Stimulated activated CD8-positive, alpha-beta memory T cell treated with anti-CD3 and anti-CD28 coated beads, Interleukin-4, amount 100 ng/mL, for 24 hours (primary cell): ENCODE results near the gene YPEL5.

ENCODE experiments used
- DNase-seq: peaks from one replicate; pipeline ENCODE4 v3.0.0-alpha.2; 2020; ENCODE audit warnings: low read depth

Gene YPEL5

DNA sequence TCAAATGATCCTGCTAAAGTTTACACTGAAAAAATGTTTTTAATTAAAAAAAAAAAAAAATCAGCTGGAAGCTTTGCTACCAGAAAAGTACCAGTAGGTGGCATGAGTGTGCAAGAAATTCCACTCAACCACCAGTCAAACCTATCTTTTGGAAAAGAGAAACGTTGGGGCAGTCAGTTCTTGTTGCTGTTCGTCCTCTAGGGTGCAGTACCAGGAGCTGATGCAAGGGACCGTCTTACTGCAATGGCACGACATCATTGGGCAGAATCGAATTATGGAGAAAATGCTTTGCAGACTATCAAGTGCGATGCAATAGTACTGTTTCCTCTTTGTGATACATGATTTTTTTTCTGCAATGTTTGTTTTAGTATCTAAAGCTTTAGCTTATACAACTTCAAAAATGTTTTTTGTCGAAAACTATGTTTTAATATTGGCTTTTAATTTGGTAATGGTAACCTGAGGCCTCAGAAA lies 18.3 kb downstream of the YPEL5 start:
- DNase-seq: peak; percentile 18

DNA sequence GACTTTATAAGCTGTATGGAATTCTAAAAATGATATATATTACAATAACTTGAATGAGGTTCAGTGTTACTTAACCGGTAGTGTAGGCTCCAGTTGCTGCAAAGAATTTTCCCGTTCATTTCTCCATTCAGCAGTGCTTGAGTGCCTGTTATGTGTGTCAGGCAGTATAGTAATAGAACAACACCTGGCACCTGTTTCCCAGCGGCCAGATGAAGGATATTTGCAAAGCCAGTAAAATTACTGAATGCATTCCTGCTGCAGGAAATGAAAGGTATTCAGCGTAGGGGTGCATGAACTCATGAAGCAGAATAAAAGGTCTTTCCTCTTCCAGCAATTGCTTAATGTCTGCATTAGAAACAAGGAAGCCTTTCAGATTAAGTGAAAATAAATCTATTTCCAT lies 18.8 kb downstream of the YPEL5 start:
- DNase-seq: no peak

- DNase-seq: no peak
Observed at GRCh38 chr2:30172627-30173026, 25.8 kb downstream of the YPEL5 start.

DNA sequence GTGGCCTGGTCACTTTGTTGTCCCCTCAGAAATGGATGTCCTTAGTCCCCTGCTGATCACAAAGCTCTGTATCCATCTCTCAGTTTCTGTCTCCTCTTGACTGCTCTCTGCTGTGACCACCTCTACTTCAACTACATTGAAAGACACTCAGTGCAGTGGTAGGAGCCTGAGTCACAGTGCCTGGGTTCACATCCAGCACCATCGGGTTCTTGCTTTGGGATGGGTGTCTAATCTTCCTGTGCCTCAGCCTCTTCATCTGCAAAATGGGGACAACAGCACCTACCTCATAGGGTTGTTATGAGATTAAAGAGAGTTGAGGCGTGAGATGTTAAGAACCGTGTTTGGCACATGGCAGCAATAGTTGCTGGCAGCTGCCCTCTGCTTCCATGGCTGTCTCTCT lies 30.6 kb downstream of the YPEL5 start:
- no peak for DNase-seq

GRCh38 chr2:30177956-30178355 lies 31.1 kb downstream of the YPEL5 start:
- no peak for DNase-seq

DNA sequence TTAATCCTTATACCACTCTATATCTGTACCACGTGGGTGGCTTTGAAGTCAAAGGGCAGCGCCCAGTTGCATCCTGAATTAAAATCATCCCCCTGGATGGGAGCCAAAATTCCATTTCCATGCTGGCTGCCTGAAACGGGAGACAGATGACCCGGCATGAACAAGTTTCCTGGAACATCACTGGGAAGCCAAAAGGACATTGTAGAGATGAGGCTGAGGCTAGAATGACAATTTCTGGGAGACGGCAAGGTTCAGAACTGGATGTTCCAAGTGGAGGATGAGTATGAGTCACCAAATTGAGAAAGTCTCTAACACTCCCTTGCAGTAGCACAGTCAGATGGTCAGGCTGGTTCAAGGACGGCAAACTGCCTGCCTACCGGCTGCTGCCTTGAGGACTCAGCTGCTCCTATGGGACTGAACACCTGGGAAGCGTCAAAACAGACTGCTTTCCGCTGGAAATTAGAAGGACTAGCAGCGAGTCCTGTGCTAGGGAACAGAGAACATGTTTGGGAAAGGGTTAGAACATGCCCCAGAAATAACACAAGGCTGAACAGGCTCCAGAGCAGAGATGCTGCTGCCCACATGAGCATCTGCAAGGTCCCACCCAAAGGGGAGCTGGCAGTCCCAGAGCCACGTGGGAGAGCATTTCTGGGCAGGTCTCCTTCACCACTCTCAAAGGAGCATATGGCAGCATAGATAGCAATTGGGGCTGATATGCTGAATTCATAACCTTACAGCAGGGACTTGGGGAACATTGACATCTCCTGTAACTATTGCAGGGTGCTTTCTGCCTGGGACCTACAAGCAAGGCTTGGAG lies 32.0 kb downstream of the YPEL5 start:
- DNase-seq: no peak

GRCh38 chr2:30179536-30179935 lies 32.7 kb downstream of the YPEL5 start:
- DNase-seq: no peak

- no peak for DNase-seq
Observed at GRCh38 chr2:30180226-30180625, 33.4 kb downstream of the YPEL5 start.

DNA sequence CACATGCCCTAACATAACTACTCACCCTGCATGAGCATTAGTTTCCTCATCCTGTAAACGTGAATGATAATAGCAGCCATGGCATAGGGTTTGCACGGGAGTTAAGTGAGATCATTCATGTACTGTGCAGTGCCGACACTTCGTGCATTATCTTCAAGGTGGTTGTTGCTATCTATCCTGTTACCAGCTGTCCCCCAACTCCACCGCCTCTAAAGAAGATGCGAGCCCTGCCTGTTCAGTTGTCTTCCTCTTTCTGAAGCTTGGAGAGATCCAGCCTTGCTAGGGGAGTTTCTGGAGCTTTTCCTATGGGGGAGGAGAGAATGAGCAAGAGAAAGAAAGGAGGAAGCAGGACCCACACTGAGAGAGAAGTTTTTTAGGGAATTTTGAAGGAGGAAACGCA lies 34.4 kb downstream of the YPEL5 start:
- no peak for DNase-seq

GRCh38 chr2:30184035-30184434 lies 37.2 kb downstream of the YPEL5 start:
- no peak for DNase-seq

- no peak for DNase-seq
Observed at GRCh38 chr2:30185178-30185577, 38.4 kb downstream of the YPEL5 start.

DNA sequence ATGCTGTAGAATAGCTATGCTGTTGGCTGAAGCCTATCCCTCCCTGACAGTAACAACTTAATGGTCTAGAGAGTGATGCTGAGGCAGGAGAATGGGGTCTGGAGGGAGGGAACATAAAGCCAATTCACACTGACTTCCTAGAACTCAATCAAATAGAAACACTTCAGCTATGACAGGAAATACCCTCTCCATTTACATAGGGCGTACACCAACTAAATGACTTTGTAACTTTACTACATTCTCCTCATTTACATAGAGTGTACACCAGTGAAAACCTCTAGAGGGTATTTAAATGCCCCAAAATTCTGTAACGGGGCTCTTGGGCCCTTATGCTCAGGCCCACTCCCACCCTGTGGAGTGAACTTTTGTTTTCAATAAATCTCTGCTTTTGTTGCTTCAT lies 41.5 kb downstream of the YPEL5 start:
- DNase-seq: no peak

DNA sequence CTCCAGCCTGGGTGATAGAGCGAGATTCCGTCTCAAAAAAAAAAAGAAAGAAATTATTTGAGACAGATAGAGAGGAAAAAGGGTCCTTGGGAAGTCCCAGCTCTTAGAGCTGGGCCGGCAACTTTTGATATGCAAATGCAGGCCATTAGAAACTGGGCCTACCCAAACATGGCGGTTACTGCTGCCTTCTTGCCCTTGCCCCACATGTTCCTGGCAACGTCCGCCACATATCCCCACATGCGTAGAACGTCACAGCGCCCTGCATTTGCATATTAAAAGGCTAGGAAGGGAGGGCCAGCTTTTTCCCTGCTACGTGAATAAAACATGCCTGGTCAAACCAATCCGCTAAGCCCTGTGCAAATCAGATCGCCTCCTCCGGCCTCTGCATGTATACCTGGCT lies 43.8 kb downstream of the YPEL5 start:
- no peak for DNase-seq

DNA sequence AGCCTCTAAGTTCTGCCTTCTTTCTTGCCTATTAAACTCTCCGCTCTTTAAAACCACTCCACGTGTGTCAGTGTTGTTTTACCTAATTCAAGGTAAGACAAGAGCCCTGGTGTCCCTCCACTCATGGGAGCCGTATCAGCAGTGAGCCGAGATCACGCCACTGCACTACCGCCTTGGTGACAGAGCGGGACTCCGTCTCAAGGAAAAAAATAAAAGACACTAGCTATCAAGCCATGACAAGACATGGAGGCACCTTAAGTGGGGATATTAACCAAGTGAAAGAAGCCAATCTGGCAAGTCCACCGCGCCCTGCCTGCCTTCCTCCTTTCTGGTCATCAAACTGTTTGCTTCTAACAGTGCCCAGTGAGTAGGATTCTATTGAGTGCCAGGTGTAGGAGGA lies 44.3 kb downstream of the YPEL5 start:
- no peak for DNase-seq

- no peak for DNase-seq
Observed at GRCh38 chr2:30191819-30192271, 45.0 kb downstream of the YPEL5 start.

DNA sequence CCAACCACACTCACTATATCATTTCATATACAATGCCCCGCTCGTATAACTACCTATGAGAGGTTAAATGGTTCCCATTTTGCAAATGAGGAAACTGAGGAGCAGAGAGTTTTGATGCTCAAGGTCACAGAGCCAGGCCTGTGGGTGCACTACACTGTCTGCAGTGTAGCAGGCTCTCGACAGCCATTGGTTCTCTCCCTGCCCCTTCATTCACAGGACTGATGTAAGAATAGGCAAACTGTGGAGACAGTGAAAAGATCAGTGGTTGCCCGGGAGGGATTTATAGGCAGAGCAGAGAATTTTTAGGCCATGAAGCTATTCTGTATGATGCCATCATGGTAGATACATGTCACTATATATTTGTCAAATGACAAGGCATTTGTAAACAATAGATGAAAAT lies 45.5 kb downstream of the YPEL5 start:
- DNase-seq: no peak

DNA sequence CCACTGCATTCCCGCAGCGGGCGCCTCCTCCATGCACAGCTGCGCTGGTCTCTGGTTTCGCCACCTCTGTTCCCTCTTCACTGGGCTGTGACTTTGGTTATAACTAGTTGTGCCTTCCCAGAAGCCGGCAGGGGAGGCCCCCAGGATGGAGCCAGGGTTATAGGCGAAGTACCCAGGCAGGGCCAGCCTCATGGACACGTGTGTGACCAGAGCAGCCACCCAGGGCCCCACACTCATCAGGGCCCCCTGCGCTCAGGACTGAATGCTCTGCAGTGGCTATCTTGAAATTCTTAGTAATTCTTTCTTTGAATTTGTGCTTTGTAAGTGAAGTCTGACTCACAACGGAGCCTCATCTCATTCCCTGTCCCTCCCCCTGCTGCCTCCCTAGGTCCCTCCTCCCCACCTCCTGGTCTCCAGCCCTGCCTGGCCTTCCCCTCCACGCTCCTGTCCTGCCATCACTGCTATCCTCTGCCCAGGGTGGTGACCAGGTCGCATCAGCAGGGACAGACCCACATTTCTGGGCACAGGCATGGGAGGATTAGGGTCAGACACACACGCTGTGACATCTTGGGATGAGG lies 46.4 kb downstream of the YPEL5 start:
- no peak for DNase-seq

DNA sequence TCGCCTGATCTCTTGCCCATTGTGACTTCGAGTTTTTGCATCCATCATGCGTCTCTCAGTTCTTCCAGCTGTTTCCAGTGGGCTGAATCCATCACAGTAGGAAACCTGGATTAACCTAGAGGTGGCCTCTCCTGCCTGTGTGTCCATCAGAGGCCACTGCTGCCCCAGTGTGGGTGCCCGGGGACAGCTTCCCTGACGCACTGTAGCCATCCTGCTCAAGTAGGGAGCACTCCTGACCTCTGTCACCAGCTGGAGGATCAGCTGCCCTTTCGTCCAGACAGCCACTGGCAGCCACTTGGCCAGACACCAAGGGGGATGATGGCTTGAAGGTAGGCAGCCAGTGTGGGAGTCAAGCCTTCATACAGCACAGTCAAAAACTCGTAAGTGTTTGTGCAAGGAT lies 47.6 kb downstream of the YPEL5 start:
- no peak for DNase-seq

- no peak for DNase-seq
Observed at GRCh38 chr2:30195016-30195415, 48.2 kb downstream of the YPEL5 start.

DNA sequence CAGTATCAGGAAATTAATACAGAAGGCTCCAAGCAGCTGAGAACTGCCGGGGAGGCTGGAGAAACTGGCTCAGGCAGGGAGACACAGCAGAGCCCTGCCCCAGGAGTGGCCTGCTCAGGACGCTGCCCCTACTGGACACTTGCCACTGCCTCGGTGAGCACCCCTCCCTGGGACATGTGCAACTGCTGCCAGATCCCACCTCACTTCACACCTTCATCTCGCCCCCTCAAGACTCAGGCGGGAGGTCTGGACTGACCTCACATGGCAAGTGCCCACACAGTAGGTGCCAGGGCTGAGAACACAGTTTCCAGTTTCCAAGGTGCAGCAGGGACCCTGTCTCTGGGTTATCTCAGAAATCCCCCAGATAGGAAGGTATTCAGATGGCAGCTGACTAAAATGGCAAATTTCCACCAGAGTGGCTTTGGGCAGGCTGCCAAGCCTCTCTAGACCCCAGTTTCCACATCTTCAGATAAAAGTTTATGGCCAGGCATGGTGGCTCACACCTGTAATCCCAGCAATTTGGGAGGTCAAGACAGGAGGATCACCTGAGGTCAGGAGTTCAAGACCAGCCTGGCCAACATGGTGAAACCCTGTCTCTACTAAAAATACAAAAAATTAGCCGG lies 50.9 kb downstream of the YPEL5 start:
- DNase-seq: no peak

DNA sequence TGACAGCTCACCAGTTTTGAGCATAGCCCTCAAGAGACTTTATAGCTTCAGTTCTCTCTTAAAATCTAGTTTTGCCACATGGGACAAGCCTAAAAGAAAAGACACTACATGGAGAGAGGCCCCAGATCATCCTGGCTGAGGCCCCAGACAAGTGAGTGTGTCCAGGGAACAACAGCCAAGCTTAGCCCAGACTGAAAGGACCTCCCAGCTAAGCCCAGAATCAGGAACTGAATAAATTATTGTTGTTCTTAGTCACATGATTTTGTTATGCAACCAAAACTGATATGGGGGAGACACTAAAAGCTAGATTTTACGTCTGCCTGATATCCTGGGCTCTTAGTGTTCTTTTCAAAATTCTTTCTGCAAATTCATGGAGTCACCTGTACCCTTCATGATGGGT lies 55.2 kb downstream of the YPEL5 start:
- no peak for DNase-seq

DNA sequence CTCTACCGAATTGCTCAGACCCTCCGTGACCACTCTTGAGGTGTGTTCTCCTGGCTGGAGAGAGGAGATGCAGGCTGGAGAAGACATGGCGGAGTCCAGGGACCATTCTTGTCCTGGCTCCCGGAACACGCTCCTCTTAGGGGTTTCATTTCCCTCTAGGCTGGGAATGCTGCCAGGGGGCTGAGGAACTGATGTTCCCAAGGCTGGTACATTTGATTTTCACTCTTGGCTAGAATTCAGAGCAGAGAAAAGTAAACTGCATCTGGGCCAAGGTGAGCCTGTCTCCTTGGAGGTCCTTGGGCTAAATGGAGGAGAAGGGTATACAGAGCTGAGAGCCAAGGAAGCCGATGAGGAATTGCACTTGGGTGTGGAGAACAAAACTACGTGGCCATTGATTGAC lies 56.3 kb downstream of the YPEL5 start:
- DNase-seq: no peak

GRCh38 chr2:30204281-30204680 lies 57.5 kb downstream of the YPEL5 start:
- DNase-seq: no peak
